ENCODE measurements around the gene C16orf86.

Gene C16orf86

GRCh38 chr16:67648088-67648763 is 18.4 kb upstream of the C16orf86 start:
- TF ChIP-seq CTCF (IDR thresholded peaks at IDR 0.05; ENCODE audit: insufficient read depth, low read length, missing control alignments) = no peak

GRCh38 chr16:67648764-67649407 is 17.7 kb upstream of the C16orf86 start:
- DNase-seq (ENCODE audit: low read depth, low spot score) = no peak
- POLR2A ChIA-PET = interaction anchor here (0.9 to 1.0 kb wide), 2 partner anchors 11 to 119 kb away, joined by 3 read pairs; partner anchors contain the start of gene ACD
- no peak for TF ChIP-seq CTCF (IDR thresholded peaks at IDR 0.05; ENCODE audit: insufficient read depth, low read length, missing control alignments)
- no peak overlapping the region for H3K4me3 ChIP-seq (ENCODE audit: low read depth, low read length)
- CTCF ChIA-PET = interaction anchor here (1.4 to 12.1 kb wide), 3 partner anchors 9 to 129 kb away, joined by 6 to 174 read pairs (median 148); no protein-coding TSS in a partner anchor

More at GRCh38 chr16:67648088-67648763, 18.4 kb upstream of the C16orf86 start:
- ChIA-PET CTCF (interaction anchor here (1.4 to 12.1 kb wide), 3 partner anchors 8 to 128 kb away, joined by 6 to 174 read pairs (median 148); no protein-coding TSS in a partner anchor), POLR2A (no interaction called here)
- no peak overlapping the region for H3K4me3 ChIP-seq (ENCODE audit: low read depth, low read length)
- no peak for DNase-seq (ENCODE audit: low read depth, low spot score)

- ChIA-PET CTCF (interaction anchor here (1.2 to 12.1 kb wide), 5 partner anchors 9 to 129 kb away, joined by 3 to 174 read pairs (median 6); partner anchors contain the start of gene ACD), POLR2A (interaction anchor here (0.9 to 1.0 kb wide), 2 partner anchors 10 to 119 kb away, joined by 3 read pairs; partner anchors contain the start of gene ACD)
Observed at GRCh38 chr16:67649494-67649931, 17.1 kb upstream of the C16orf86 start.

GRCh38 chr16:67650023-67650422 is 16.6 kb upstream of the C16orf86 start:
- CTCF ChIA-PET = interaction anchor here (0.8 to 12.1 kb wide), 5 partner anchors 8 to 136 kb away, joined by 3 to 148 read pairs (median 3); partner anchors contain the start of gene ACD
- DNase-seq (ENCODE audit: low read depth, low spot score) = no peak
- POLR2A ChIA-PET = interaction anchor here (1.0 kb wide), 1 partner anchor 120 kb away, joined by 3 read pairs; no protein-coding TSS in a partner anchor
- H3K4me3 ChIP-seq (ENCODE audit: low read depth, low read length) = no peak overlapping the region
- TF ChIP-seq CTCF (IDR thresholded peaks at IDR 0.05; ENCODE audit: insufficient read depth, low read length, missing control alignments) = no peak

More at GRCh38 chr16:67649494-67649931, 17.1 kb upstream of the C16orf86 start:
- DNase-seq (ENCODE audit: low read depth, low spot score) = no peak
- no peak overlapping the region for H3K4me3 ChIP-seq (ENCODE audit: low read depth, low read length)
- no peak for TF ChIP-seq CTCF (IDR thresholded peaks at IDR 0.05; ENCODE audit: insufficient read depth, low read length, missing control alignments)

GRCh38 chr16:67651039-67651438 is 15.6 kb upstream of the C16orf86 start:
- ChIA-PET CTCF (interaction anchor here (1.2 to 12.1 kb wide), 4 partner anchors 12 to 137 kb away, joined by 4 to 148 read pairs (median 6); partner anchors contain the start of gene CTCF), POLR2A (no interaction called here)
- DNase-seq (ENCODE audit: low read depth, low spot score) = no peak
- H3K4me3 ChIP-seq (ENCODE audit: low read depth, low read length) = no peak overlapping the region
- no peak for TF ChIP-seq CTCF (IDR thresholded peaks at IDR 0.05; ENCODE audit: insufficient read depth, low read length, missing control alignments)

GRCh38 chr16:67651847-67652246 is 14.8 kb upstream of the C16orf86 start:
- TF ChIP-seq CTCF (IDR thresholded peaks at IDR 0.05; ENCODE audit: insufficient read depth, low read length, missing control alignments) = no peak
- DNase-seq (ENCODE audit: low read depth, low spot score) = no peak
- H3K4me3 ChIP-seq (ENCODE audit: low read depth, low read length) = no peak overlapping the region
- ChIA-PET POLR2A (no interaction called here), CTCF (interaction anchor here (0.6 to 2.2 kb wide), 4 partner anchors 9 to 105 kb away, joined by 3 to 7 read pairs (median 4); partner anchors contain the start of gene CTCF)

All from AG04449 (cell line).